HG03354 (cell line): ENCODE data around the gene SLC51A.
A peak's percentile ranks its signal among the peaks of the same experiment; 100 is the strongest.
"Not testable (repeated sequence)": the region's sequence is repeated elsewhere in the genome, so short reads cannot be mapped to it uniquely, and the experiment has no call there.

Experiments
- ATAC-seq: cut with Tn5 transposase; IDR thresholded peaks from one replicate; pipeline ENCODE4 v1.9.1; 2021; ENCODE audit warnings: mild to moderate bottlenecking; ENCODE audit not compliant: unreplicated experiment, poor library complexity, severe bottlenecking

SLC51A gene

GRCh38 chr3:196216089-196216564, at the start of gene SLC51A:
SLC51A (plus strand) TSS chr3:196216534; CDS start chr3:196216713, 179 bp downstream.
- ATAC-seq: no peak

DNA sequence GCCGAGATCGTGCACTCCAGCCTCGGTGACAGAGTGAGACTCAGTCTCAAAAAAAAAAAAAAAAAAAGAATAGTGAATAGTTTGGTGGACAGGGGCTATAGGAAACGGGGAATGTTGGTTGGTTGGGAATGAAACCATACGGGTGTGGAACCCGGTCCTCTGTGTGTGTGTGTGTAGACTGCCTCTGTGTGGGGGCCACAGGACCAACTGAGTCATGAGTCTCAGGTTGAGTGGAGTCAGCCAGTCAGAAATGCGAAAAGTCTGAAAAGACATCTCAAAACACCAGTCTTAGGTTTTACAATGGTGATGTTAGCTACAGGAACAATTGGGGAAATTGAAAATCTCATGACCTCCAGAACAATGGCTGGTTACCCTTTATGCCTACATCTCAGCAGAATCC, 49.6 kb upstream of the SLC51A start:
- ATAC-seq: no peak

DNA sequence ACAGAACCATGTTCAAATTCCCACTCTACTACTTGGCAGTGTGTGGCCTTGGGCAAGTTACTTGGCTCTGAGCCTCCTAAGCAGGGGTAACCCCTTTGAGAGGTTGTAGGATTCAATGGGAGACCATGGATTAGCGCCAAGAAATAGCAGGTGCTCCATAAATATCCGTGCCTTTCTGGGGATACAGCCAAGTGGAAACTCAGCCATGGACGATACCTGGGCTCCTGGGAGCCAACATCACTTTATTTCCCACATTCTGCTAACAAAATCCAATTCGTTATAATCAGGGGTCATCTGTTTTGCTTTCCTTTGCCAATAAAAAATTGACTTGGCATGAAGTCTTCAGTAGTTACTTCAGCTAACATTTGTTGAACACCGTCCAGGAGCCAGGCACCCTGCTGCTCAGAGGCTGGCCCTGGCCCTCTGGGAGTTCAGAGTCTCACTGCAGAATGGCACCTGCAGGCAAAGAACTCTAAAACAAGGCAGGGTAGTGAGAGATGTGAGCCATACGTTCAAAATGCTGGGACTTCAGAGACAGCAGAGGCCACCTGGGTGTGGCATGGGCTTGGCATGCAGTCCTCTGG, 47.4 kb upstream of the SLC51A start:
- no peak for ATAC-seq

GRCh38 chr3:196169836-196170240, 46.5 kb upstream of the SLC51A start:
- no peak for ATAC-seq

- ATAC-seq: not testable (repeated sequence)
These were observed 46.0 kb upstream of the SLC51A start for GRCh38 chr3:196170296-196170695.

DNA sequence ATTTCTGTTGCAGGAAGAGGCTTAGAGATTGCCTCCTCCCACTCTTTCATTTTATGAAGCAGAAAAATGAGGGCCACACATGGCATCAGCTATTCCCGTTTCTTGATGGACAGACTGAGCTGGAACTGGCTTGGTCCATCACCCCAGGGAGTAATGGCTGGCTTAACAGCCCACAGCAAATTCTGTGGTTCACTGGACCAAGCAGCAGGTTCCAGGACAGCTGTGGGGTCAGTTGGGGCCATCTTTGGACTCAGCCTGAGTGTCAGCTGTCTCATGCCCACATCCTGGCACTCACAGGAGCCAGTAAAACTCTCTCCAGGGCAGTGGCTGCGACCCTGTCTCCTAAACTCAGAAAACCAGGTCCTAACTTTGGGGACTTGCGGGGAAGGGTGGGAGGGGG, 41.7 kb upstream of the SLC51A start:
- ATAC-seq: no peak

DNA sequence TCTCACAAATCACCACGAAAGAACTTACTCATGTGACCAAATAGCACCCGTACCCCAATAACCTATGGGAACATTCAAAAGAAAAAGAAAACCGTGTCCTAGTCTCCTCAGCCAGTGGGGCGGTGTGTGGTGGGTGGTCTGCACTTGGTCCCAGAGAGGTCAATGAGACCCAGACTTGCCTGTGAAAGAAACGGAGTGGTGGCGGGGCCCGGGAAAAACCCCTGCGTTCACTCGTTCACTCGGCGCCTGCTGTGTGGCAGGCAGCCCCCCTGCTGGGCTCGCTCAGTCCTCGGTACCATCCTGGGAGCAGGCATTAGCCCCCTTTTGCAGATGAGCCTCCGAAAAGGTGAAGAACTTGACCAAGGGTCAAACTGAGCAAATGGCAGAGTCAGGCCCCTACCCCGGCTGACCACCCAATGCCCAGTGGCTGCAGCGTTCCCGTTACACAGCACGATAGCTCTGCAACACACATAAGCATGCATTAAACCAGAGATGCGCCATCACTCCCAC, 41.2 kb upstream of the SLC51A start:
- ATAC-seq: no peak

GRCh38 chr3:196175722-196176121, 40.6 kb upstream of the SLC51A start:
- ATAC-seq: no peak

DNA sequence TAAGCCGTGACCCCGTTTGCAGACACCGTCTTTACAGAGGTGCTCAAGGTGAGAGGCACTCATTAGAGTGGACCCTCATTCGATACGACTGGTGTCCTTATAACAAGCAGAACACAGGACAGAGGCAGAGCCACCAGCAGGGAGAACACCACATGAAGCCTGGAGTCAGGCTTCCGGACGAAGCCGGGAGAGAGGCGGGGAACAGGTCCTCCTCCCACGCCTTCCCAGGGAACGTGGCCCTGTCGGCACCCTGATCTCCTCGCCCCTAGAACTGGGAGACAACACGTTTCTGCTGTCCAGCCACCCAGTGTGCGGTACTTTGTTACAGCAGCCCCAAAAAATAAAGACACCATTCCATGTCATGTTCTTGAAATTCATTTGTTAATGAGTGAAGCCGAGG, 38.8 kb upstream of the SLC51A start:
- no peak for ATAC-seq

- no peak for ATAC-seq
These were observed 38.4 kb upstream of the SLC51A start for GRCh38 chr3:196177967-196178366.

DNA sequence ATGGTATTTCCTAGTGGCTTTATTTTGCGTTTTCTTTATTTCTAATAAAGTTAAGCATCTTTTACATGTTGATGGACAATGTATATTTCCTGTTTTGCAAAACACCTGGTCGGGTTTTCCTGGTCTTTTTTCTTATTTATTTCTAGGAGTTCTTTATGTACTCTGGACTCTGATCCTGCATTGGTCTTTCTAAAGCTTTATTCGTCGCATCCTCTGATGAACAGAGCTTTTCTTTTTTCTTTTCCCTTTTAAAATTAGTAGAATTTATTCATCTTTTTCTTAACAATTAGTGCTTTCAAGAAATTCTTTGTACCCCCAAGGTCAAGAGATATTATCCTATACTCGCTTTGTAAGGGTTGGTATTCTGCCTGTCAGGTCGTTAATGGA, 37.3 kb upstream of the SLC51A start:
- ATAC-seq: no peak

- ATAC-seq: peak; percentile 75
These were observed 36.7 kb upstream of the SLC51A start for GRCh38 chr3:196179380-196180308.

DNA sequence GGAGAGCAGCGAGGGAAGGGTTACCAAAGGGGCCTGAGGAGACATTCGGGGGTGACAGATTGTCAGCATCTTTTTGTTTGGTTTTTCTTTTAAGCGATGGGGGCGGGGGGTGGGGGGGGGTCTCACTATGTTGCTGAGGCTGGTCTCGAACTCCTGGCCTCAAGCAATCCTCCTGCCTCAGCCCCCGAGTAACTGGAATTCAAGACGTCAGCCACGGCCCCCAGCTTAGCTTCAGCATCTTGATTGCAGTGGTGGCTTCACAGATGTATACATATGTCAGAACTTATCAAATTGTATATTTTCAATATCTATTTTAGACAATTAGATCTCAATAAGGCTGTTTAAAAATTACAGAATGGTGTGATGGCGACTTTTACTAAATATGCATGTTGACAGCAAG, 36.0 kb upstream of the SLC51A start:
- no peak for ATAC-seq

GRCh38 chr3:196181127-196181546, 35.2 kb upstream of the SLC51A start:
- ATAC-seq: no peak

- ATAC-seq: not testable (repeated sequence)
These were observed 32.2 kb upstream of the SLC51A start for GRCh38 chr3:196184169-196184432.

DNA sequence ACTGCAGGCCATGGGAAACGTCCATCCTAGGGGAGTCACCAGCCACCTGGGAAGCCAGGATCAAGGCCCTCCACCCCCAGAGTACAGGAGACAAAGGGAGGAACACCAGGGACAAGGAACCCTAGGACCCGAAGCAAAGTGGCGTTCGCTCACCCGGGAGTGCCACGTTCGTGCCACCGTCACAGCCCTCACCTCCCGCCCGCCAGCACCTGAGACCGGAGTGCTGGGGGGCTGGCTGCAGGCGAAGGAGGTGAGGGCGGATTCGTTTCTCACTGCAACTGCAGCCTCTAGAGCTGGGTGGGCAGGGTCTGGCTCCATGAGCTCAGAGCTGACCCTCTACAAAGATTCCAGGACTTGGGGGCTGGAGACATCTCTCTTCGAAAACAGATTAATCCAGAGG, 31.5 kb upstream of the SLC51A start:
- no peak for ATAC-seq

DNA sequence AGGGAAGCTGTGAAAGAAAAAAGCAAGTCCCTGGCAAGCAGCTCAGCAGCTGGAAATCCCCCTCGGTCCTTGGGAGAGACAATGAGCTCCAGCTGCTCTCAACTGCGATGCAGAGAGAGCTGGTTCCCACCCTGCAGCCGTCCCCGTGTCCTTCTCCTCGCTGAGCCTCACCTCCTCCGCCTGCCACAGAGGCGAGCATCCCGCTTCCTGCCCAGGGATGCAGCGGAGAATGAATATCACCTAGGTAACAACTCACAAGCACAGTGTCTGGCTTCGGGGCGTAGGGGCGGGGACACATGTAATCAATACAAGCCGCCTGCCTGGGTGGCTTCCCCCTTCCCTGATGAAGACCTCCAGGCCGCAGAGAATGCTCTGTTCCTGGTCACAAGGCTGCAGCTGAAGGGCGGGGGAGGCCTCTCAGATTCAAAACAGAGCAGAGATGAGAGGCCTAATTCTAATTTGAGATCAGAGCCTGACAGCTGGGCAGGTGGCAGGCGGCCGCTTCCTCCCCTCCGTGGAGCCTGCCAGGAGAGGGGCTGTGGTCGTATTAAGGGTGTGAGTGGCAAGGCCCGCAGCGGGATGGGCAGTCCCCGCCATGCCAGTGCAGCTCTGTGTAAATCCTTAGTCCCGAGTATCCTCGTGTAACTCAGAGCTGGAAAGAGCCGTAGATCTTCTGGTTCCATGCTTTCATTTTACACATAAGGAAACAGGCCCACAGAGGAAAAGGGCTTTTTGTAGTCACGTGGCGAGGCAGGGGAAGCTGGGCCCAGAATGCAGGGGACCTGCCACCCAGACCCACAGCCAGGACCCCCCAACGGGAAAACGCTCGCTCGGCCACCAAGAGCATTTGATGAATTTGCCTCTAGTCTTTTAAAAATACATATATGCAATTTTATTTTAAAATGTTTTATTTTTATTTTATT, 29.4 kb upstream of the SLC51A start:
- peak; percentile 68 for ATAC-seq

GRCh38 chr3:196189566-196190347, 26.6 kb upstream of the SLC51A start:
- no peak for ATAC-seq

DNA sequence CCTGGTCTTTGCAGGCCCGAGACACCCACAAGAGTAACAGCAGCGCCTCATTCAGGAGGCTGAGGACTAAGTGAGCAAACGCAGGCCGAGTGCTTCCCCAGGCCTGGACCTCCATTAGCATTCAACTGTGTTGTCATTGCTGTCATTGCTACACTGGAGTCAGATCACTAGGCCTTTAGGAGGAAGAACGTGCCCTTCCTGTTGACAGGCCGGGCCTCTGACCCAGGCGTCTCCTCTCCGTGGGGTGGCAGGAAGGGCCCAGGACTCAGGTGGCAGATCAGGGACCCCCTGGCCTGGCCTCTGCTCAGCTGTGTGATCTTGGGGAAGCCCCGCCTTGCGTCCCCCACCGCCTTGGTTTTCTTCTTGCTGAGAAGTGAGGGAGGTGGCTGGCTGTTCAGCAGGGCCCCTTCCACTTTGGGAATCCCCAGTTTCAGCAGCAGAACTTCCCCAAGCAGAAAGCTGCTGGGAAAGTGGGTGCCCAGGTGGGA, 24.3 kb upstream of the SLC51A start:
- ATAC-seq: peak; percentile 54
